CD4-positive, alpha-beta T cell treated with Interleukin-12 subunit alpha and Interleukin-12 subunit beta, for 1 hour (primary cell): ENCODE measurements around the gene BICRAL.
"Not testable (repeated sequence)": the region's sequence is repeated elsewhere in the genome, so short reads cannot be mapped to it uniquely, and the experiment has no call there.

Experiments used
- DNase-seq: peaks from one replicate; pipeline ENCODE4 v3.0.0-alpha.2; 2020

Gene BICRAL

GRCh38 chr6:42781796-42782688 is at the start of gene BICRAL:
TSS of gene BICRAL (plus strand) at chr6:42782052. CDS start at chr6:42822023, 39,971 bp downstream.
- DNase-seq = peak; percentile 86

DNA sequence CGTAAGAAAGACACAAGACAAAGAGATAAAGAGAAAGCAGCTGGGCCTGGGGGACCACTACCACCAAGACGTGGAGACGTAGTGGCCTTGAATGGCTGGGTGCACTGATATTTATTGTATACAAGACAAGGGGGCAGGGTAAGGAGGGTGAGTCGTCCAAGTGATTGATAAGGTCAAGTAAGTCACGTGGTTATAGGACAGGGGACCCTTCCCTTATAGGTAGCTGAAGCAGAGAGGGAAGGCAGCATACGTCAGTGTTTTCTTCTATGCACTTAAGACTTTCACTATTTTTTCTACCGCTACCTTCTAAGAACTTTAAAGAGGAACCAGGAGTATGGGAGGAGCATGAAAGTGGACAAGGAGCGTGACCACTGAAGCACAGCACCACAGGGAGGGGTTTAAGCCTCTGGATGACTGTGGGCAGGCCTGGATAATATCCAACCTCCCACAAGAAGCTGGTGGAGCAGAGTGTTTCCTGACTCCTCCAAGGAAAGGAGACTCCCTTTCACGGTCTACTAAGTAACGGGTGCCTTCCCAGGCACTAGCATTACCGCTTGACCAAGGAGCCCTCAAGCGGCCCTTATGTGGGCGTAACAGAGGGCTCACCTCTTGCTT is 47.9 kb upstream of the BICRAL start:
- DNase-seq = not testable (repeated sequence)

DNA sequence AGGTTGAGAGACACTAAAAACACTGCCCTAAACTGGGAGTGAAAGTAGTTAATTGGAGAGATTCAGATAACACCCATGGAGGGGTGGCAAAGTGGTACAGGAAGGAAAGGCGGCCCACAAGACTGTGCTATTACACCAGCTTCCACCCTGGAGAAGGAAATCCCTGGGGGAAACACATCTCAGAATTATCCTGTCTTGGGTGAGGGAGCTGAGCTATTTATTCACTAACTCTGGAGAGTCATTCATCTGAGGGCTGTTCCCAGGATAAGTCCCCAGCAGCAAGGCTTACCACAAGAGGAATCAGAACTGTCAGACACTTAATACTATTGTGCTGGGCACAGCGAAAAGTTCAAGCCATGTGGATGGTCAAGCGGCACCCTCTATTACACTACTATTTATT is 45.9 kb upstream of the BICRAL start:
- no peak for DNase-seq

DNA sequence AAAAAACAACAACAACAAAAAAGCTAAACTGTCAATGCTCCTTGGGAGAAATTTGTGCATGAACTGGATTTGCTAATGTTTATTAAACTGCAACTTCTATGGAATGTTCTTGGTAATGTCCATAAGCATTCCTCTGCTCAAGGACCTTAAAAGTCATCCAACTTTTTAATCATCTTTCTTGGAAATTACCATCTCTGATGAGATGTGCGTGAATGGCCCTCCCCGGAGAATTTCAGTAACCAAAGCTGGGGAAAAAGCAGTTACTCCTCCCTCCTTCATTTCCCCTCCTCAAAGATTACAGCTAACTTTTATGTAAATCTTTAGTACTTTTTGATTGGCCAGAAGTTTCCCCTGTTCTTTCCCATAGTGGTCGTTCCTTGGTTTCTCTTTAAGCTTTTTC is 41.1 kb upstream of the BICRAL start:
- DNase-seq = no peak

GRCh38 chr6:42742116-42742894 is 39.5 kb upstream of the BICRAL start:
- no peak for DNase-seq

DNA sequence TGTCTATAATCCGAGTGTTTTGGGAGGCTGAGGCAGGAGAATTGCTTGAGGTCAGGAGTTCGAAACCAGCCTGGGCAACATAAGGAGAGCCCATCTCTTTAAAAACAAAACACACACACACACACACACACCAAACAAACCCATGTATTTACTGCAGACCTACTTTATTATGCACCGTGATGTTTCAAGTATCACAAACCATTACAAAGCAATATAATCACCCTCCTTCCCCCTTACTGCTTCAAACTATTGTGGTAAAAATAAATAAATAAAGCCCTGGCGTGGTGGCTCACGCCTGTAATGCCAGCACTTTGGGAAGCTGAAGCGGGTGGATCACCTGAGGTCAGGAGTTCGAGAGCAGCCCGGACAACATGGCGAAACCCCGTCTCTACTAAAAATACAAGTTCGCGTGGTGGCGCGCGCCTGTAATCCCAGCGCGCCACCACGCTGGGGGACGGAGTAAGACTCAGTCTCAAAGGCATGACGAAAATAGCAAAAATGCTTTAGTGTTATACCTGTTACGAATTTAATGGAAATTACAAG is 37.4 kb upstream of the BICRAL start:
- no peak for DNase-seq

DNA sequence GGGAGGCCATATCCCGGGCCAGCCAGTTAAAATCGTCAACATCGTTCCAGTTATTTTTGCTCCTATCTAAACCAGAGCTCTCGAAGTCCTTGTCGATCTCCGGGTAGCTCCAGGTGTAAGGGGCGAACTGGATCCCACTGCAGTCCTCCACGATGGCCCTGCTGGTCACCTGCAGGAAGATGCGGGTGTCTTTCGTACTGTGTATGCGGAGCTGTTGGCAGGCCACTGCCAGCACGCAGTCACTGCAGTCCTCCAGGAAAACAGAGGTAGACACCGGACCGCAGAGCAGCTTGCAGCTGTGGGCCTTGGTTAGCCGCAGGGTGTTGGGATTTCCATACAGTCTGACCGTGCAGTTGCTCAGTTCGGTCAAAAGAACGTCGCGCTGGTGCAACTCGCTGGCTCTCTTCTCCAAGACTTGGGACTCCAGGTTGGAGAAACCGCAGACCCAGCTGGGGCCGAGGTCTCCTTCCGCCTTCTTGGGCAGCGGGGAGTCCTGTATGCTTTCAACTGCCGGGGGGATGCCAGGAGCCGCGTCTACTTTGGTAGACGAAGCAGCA is 36.7 kb upstream of the BICRAL start:
- peak; percentile 52 for DNase-seq

DNA sequence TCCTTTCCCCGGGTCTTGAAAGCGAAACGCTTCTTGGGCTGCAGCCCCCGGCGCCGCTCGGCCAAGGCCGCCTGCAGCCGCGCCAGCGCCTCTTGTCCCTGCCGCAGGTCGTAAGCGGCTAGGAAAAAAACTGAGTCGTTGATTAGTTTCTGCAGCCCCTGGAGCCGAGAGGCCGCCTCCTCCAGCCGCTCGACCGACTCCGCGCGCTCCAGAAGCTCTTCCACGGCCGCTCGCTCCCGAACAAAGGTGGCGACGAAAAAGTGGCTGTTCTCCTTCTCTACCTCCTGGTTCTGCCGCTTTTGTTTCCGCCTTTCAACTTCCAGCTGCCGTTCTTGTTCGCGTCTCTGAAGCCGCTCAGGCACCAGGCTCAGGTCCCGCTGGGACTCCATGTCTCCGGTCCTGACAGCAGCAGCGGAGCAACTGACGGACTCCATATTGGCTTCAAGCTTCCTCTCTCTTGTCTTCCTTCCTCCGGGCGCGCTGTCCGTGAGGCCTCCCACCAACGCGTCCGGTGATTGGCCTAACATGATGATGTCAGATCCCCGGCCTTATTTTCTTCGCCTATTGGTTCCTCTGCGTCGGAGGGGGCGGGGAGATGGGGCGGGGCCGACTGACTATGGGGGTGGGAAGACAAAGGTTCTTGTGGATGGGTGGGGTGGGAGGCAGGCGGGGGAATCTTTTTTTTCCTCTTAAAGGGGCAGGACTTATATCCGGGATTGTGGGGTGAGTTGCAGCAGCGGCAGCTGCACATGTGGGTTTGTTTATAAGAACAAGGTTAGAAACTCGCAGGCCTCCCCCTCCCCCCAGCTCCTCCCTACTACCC is 36.0 kb upstream of the BICRAL start, which contains the start of gene TBCC:
TBCC (minus strand) TSS at position 464 of the 823 bp plus-strand sequence; CDS start at position 434, 30 bp downstream.
- DNase-seq = peak; percentile 97

GRCh38 chr6:42746463-42747391 is 35.1 kb upstream of the BICRAL start:
- peak; percentile 89 for DNase-seq

GRCh38 chr6:42748203-42748898 is 33.5 kb upstream of the BICRAL start:
- no peak for DNase-seq

- no peak for DNase-seq
Observed at GRCh38 chr6:42751055-42751454, 30.8 kb upstream of the BICRAL start.

- DNase-seq = no peak
Observed at GRCh38 chr6:42754759-42755158, 27.1 kb upstream of the BICRAL start.

DNA sequence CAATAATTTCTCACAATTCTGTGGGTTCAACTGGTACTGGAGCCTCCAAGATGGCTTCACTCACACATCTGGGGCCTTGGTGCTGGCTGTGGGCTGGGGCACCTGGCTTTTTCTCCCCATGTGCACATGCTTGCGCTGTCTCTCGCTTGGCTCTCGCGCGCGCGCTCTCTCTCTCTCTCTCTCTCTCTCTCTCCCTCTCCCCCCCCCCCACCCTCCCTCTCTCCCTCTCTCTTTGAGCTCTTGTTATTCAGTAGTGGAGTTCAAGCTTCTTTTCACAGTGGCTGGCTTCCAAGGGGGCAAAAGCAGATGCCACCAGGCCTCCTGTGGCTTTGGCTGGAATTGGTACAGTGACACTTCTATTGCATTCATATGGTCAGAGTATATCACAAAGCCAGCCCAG is 25.1 kb upstream of the BICRAL start:
- DNase-seq = no peak

- no peak for DNase-seq
Observed at GRCh38 chr6:42758756-42759430, 23.0 kb upstream of the BICRAL start.

GRCh38 chr6:42761287-42762067 is 20.4 kb upstream of the BICRAL start:
- no peak for DNase-seq

- DNase-seq = no peak
Observed at GRCh38 chr6:42762426-42762859, 19.4 kb upstream of the BICRAL start.

DNA sequence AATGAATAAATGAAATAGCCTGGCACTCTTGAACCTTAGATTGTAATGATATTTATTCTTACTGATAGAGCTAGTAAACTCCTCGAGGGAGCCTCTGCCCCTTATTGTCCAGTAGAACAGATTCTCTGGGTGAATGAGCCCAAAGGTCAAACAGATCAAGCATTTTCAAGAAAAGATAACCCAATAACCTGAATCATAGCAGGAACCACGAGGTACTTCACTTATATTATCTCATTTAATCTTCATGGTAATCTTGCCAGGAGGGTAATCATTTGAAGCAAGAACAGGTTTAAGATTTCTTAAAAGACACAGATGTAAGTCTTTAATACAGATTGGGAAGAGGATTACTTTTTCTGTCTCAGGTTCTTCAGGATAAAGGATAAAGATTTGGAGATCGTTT is 18.9 kb upstream of the BICRAL start:
- DNase-seq = no peak

DNA sequence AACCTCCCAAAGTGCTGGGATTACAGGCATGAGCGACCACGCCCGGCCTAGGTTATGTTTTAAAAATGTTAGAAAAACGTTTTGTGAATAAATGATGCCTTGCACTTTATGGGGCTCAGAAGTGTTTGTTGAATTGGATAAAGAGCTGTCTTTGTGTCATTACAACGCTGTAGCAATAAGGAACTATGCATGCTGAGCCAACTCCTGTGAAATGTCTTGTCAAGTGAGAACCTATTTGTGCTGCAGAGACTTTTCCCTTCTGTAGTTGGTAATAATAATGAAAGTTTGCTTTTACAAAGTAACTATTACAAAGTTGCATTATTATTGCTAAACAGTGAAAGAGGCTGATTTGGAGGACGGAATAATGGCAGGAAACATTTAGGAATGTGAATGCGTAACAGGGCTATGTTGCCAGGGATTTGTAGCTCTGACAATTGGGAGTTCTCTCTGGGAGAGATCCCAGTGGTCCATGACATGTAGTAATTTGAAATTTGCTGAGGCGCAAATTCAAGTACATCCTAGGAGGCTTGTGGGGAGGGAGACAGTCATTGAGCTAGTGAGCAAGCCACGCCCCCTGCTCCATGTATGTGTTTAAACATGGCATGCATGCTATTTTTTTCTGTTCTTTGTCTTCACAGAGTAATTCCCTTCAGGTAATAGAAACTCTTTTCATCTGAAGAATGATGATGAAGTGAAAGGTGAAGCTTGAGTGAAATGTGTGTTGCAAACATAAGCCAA is 16.8 kb upstream of the BICRAL start:
- no peak for DNase-seq
